Neural progenitor cell (in vitro differentiated cells): ENCODE data around the gene TASP1. TPM values are rescaled to one million over a fixed set of nuclear protein-coding genes. Genes with fewer than 3 reads are reported as not detected.
"Not testable (repeated sequence)": the region's sequence is repeated elsewhere in the genome, so short reads cannot be mapped to it uniquely, and the experiment has no call there.

Source experiments
- DNase-seq: peaks from one replicate; pipeline ENCODE4 v3.0.0-alpha.2; 2016; ENCODE audit warnings: low spot score
- H2AFZ ChIP-seq: fragments of 200-600 bp; sonication (generic); replicated peaks from 2 replicates; pipeline ENCODE4 v1.6.1; 2016; ENCODE audit warnings: antibody characterized with exemption
- H3F3A ChIP-seq: fragments of 200-600 bp; sonication (generic); 2 replicates; pipeline ENCODE4 v1.6.1; 2016; ENCODE audit warnings: antibody characterized with exemption, low read depth
- H3K27ac ChIP-seq: fragments of 200-600 bp; sonication (generic); 2 replicates; pipeline ENCODE4 v1.5.1; 2016; ENCODE audit warnings: mild to moderate bottlenecking
- H3K27me3 ChIP-seq: fragments of 200-600 bp; sonication (generic); 2 replicates; pipeline ENCODE4 v1.6.1; 2016; ENCODE audit warnings: mild to moderate bottlenecking, moderate library complexity
- H3K36me3 ChIP-seq: fragments of 200-600 bp; sonication (generic); 2 replicates; pipeline ENCODE4 v1.5.1; 2016
- H3K4me1 ChIP-seq: fragments of 200-600 bp; sonication (generic); 2 replicates; pipeline ENCODE4 v1.6.1; 2016; ENCODE audit warnings: mixed run types
- H3K4me2 ChIP-seq: fragments of 200-600 bp; sonication (generic); 2 replicates; pipeline ENCODE4 v1.6.1; 2016
- H3K4me3 ChIP-seq: fragments of 200-600 bp; sonication (generic); 2 replicates; pipeline ENCODE4 v1.5.1; 2016
- H3K79me2 ChIP-seq: fragments of 200-600 bp; sonication (generic); 2 replicates; pipeline ENCODE4 v1.6.1; 2016; ENCODE audit warnings: low read depth
- H3K9ac ChIP-seq: fragments of 200-600 bp; sonication (generic); 2 replicates; pipeline ENCODE4 v1.6.1; 2016
- H3K9me3 ChIP-seq: fragments of 200-600 bp; sonication (generic); 2 replicates; pipeline ENCODE4 v1.5.1; 2016; ENCODE audit warnings: low read depth
- H4K20me1 ChIP-seq: fragments of 200-600 bp; sonication (generic); 2 replicates; pipeline ENCODE4 v1.6.1; 2016; ENCODE audit warnings: low read depth
- H3K27ac Mint-ChIP-seq: 3 replicates; pipeline ENCODE4 v1.8.0; 2021; ENCODE audit warnings: mixed read lengths
- H3K27me3 Mint-ChIP-seq: 2 replicates; pipeline ENCODE4 v1.8.0; 2022; ENCODE audit warnings: low read depth, mild to moderate bottlenecking, inconsistent platforms, moderate library complexity, mixed read lengths; ENCODE audit not compliant: insufficient read depth
- H3K36me3 Mint-ChIP-seq: 3 replicates; pipeline ENCODE4 v1.8.0; 2021; ENCODE audit warnings: mixed read lengths
- H3K4me1 Mint-ChIP-seq: 3 replicates; pipeline ENCODE4 v1.8.0; 2021; ENCODE audit warnings: mixed read lengths
- H3K4me3 Mint-ChIP-seq: 3 replicates; pipeline ENCODE4 v1.8.0; 2021; ENCODE audit warnings: mild to moderate bottlenecking, moderate library complexity, mixed read lengths
- H3K9me3 Mint-ChIP-seq: 3 replicates; pipeline ENCODE4 v1.8.0; 2020; ENCODE audit warnings: mixed read lengths
- CTCF ChIP-seq: fragments of 200-600 bp; sonication (generic); IDR thresholded peaks from 2 replicates; pipeline ENCODE4 v1.5.1; 2017; ENCODE audit warnings: antibody characterized with exemption, mild to moderate bottlenecking
- EZH2 ChIP-seq: fragments of 200-600 bp; sonication (generic); IDR thresholded peaks from 2 replicates; pipeline ENCODE4 v1.6.1; 2017; ENCODE audit warnings: antibody characterized with exemption, mild to moderate bottlenecking, moderate library complexity
- EZH2phosphoT487 ChIP-seq: fragments of 200-600 bp; sonication (generic); IDR thresholded peaks from 2 replicates; pipeline ENCODE4 v1.6.1; 2017; ENCODE audit warnings: antibody characterized with exemption
- total RNA-seq: library from RNA; depleted of rRNA; stranded (reverse); fragments of >200 nt; gene quantifications from 2 replicates; pipeline ENCODE4 v1.2.3, GENCODE V29; 2015; ENCODE audit warnings: low replicate concordance

TASP1 gene
- total RNA-seq, 1 donor from 2014 or later: 9.6 TPM

- no peaks in the 10 kb centered on the region for H3K79me2 ChIP-seq
- Mint-ChIP-seq H3K4me1 (no peaks in the 10 kb centered on the region), H3K4me3 (no peak overlapping the region), H3K36me3 (peaks cover 15% of the 10 kb centered on the region), H3K9me3 (no peaks in the 10 kb centered on the region), H3K27ac (no peak overlapping the region), H3K27me3 (peaks cover 4% of the 10 kb centered on the region)
- no peaks in the 10 kb centered on the region for H3K27me3 ChIP-seq
- no peak overlapping the region for H3K27ac ChIP-seq
- no peaks in the 10 kb centered on the region for H3K4me1 ChIP-seq
- no peak for TF ChIP-seq CTCF
- TF ChIP-seq EZH2phosphoT487: no peak
- TF ChIP-seq EZH2: no peak
- no peaks in the 10 kb centered on the region for H4K20me1 ChIP-seq
- DNase-seq: no peak
- H3K4me3 ChIP-seq: no peak overlapping the region
- no peak overlapping the region for H3K4me2 ChIP-seq
- no peaks in the 10 kb centered on the region for H3K36me3 ChIP-seq
- no peak overlapping the region for H2AFZ ChIP-seq
- no peak overlapping the region for H3K9ac ChIP-seq
- no peaks in the 10 kb centered on the region for H3F3A ChIP-seq
- no peaks in the 10 kb centered on the region for H3K9me3 ChIP-seq
Observed at GRCh38 chr20:13608066-13608465, 30.7 kb downstream of the TASP1 start.

GRCh38 chr20:13593423-13593822 is 45.3 kb downstream of the TASP1 start:
- H3K4me1 ChIP-seq, H3K79me2 ChIP-seq, H3K27ac Mint-ChIP-seq, H3K27me3 ChIP-seq, DNase-seq, H3F3A ChIP-seq, H3K4me3 Mint-ChIP-seq, H3K4me1 Mint-ChIP-seq, H3K9ac ChIP-seq, H3K4me3 ChIP-seq, H2AFZ ChIP-seq, H3K27me3 Mint-ChIP-seq, H4K20me1 ChIP-seq, H3K36me3 ChIP-seq, H3K4me2 ChIP-seq, H3K27ac ChIP-seq, H3K9me3 ChIP-seq: not testable (repeated sequence)
- H3K9me3 Mint-ChIP-seq: peaks cover 11% of the 10 kb centered on the region
- peaks cover 18% of the 10 kb centered on the region for H3K36me3 Mint-ChIP-seq

- H3K27me3 Mint-ChIP-seq: no peaks in the 10 kb centered on the region
- no peak overlapping the region for H3K9ac ChIP-seq
Observed at GRCh38 chr20:13588049-13588448, 50.7 kb downstream of the TASP1 start.

GRCh38 chr20:13587370-13587769 is 51.4 kb downstream of the TASP1 start:
- no peaks in the 10 kb centered on the region for H4K20me1 ChIP-seq
- DNase-seq: no peak
- no peak for TF ChIP-seq EZH2phosphoT487
- TF ChIP-seq EZH2: no peak
- TF ChIP-seq CTCF: no peak
- no peak overlapping the region for H3K9ac ChIP-seq
- H3K79me2 ChIP-seq: no peaks in the 10 kb centered on the region
- H3K4me1 ChIP-seq: no peaks in the 10 kb centered on the region
- H3K27me3 ChIP-seq: no peaks in the 10 kb centered on the region
- Mint-ChIP-seq H3K27me3 (no peaks in the 10 kb centered on the region), H3K4me1 (no peaks in the 10 kb centered on the region), H3K27ac (no peak overlapping the region), H3K9me3 (peaks cover 22% of the 10 kb centered on the region), H3K4me3 (no peak overlapping the region), H3K36me3 (peaks cover 33% of the 10 kb centered on the region)
- H3K4me3 ChIP-seq: no peak overlapping the region
- no peak overlapping the region for H2AFZ ChIP-seq
- no peak overlapping the region for H3K27ac ChIP-seq
- no peaks in the 10 kb centered on the region for H3K9me3 ChIP-seq
- H3F3A ChIP-seq: no peaks in the 10 kb centered on the region
- H3K36me3 ChIP-seq: peaks cover 8% of the 10 kb centered on the region
- H3K4me2 ChIP-seq: no peak overlapping the region

More at GRCh38 chr20:13588049-13588448, 50.7 kb downstream of the TASP1 start:
- Histone ChIP-seq H3K4me1 (no peaks in the 10 kb centered on the region), H3K36me3 (peaks cover 8% of the 10 kb centered on the region), H3K79me2 (no peaks in the 10 kb centered on the region), H3K27me3 (no peaks in the 10 kb centered on the region), H3K4me2 (no peak overlapping the region), H3F3A (no peaks in the 10 kb centered on the region), H3K4me3 (no peak overlapping the region), H4K20me1 (no peaks in the 10 kb centered on the region), H3K27ac (no peak overlapping the region), H3K9me3 (no peaks in the 10 kb centered on the region), H2AFZ (no peak overlapping the region)
- Mint-ChIP-seq H3K4me1 (no peaks in the 10 kb centered on the region), H3K27ac (no peak overlapping the region), H3K9me3 (peaks cover 19% of the 10 kb centered on the region), H3K4me3 (no peak overlapping the region), H3K36me3 (peaks cover 34% of the 10 kb centered on the region)
- DNase-seq: no peak
- TF ChIP-seq EZH2phosphoT487 (no peak), CTCF (no peak), EZH2 (no peak)
